ENCODE results near the gene GFER. TPM values are rescaled to one million over a fixed set of nuclear protein-coding genes. Genes with fewer than 3 reads are reported as not detected.

The GFER gene
- total and polyA plus RNA-seq, 9 of the 15 experiments (the other 6 are each of a cell fraction or from before 2014, with no cell fraction given) = 4.3 to 53.7 (median 19.8) TPM

DNA sequence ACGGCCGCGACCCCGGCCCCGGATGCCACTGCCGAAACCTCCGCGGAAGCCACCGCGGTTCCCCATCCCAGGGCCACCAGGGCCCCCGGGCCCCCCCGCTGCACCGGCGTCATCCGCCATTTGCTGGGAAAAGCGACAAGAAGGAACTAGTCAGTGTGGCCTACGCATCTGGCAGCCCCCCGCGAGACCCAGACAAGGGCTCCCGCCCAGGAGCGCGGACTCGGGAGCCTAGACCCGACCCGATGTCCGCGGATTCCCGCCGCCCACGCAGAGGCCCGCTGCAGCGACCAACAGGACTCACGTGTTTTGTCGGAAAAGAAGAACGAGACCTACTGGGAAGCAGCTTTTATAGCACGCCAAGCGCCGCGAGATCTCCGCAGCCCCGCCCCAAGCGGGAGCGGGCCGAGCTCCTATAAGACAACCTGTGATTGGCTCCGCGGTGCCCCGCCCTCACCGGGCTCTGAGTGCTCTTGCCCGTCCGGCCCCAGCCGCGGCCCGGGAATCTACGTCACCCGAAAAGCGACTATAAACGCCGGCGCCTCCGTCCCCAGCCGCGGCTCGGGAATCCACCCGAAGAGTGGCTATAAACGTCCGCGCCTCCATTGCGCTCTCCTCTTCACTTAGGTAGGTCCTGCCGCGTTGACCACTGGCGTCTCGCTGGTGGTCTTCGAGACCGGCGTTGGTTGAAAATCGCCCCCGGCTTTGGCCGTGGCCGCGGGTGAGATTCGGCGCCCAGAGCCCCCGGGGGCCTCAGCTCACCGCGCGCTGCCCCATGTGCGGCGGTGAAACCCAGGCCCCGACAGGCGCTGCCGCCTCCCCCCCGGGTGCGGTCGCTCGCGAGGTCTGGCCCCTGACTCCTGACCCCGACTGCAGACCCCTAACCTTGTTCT is 19.2 kb upstream of the GFER start, which contains the start of gene RPS2 (continued):
- TF ChIP-seq, protein P1, sequence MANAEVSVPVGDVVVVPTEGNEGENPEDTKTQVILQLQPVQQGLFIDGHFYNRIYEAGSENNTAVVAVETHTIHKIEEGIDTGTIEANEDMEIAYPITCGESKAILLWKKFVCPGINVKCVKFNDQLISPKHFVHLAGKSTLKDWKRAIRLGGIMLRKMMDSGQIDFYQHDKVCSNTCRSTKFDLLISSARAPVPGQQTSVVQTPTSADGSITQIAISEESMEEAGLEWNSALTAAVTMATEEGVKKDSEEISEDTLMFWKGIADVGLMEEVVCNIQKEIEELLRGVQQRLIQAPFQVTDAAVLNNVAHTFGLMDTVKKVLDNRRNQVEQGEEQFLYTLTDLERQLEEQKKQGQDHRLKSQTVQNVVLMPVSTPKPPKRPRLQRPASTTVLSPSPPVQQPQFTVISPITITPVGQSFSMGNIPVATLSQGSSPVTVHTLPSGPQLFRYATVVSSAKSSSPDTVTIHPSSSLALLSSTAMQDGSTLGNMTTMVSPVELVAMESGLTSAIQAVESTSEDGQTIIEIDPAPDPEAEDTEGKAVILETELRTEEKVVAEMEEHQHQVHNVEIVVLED (CRISPR knock-in tag; IDR thresholded peaks at IDR 0.05) = 0 out of 2 replicates have a peak, but pooled peaks have one; percentile 2
- TF ChIP-seq MAFF (IDR thresholded peaks at IDR 0.05; ENCODE audit: low read length) (peak; percentile 36; the same call in 1 of the 2 replicates), KLF13 (tag; IDR thresholded peaks at IDR 0.05; ENCODE audit: borderline replicate concordance, low read depth) (peak; percentile 70; the same call in 1 of the 2 replicates), SMARCB1 (IDR thresholded peaks at IDR 0.05; ENCODE audit: insufficient read length, low read depth) (no peak), KLF10 (CRISPR knock-in tag; IDR thresholded peaks at IDR 0.05) (no peak), ZNF12 (CRISPR knock-in tag; IDR thresholded peaks at IDR 0.05) (no peak), TCF7 (IDR thresholded peaks at IDR 0.05; ENCODE audit: borderline replicate concordance) (peak; percentile 55; the same call in 1 of the 2 replicates), MYC (IDR thresholded peaks at IDR 0.05; ENCODE audit: low read depth, low read length) (peak; percentile 99), MYC (CRISPR knock-in tag; IDR thresholded peaks at IDR 0.05; ENCODE audit: borderline replicate concordance, low read depth) (peak; percentile 97; the same call in 1 of the 2 replicates)
- TF ChIP-seq, protein P2, sequence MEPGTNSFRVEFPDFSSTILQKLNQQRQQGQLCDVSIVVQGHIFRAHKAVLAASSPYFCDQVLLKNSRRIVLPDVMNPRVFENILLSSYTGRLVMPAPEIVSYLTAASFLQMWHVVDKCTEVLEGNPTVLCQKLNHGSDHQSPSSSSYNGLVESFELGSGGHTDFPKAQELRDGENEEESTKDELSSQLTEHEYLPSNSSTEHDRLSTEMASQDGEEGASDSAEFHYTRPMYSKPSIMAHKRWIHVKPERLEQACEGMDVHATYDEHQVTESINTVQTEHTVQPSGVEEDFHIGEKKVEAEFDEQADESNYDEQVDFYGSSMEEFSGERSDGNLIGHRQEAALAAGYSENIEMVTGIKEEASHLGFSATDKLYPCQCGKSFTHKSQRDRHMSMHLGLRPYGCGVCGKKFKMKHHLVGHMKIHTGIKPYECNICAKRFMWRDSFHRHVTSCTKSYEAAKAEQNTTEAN (CRISPR knock-in tag; IDR thresholded peaks at IDR 0.05) = no peak
- TF ChIP-seq, protein P3, sequence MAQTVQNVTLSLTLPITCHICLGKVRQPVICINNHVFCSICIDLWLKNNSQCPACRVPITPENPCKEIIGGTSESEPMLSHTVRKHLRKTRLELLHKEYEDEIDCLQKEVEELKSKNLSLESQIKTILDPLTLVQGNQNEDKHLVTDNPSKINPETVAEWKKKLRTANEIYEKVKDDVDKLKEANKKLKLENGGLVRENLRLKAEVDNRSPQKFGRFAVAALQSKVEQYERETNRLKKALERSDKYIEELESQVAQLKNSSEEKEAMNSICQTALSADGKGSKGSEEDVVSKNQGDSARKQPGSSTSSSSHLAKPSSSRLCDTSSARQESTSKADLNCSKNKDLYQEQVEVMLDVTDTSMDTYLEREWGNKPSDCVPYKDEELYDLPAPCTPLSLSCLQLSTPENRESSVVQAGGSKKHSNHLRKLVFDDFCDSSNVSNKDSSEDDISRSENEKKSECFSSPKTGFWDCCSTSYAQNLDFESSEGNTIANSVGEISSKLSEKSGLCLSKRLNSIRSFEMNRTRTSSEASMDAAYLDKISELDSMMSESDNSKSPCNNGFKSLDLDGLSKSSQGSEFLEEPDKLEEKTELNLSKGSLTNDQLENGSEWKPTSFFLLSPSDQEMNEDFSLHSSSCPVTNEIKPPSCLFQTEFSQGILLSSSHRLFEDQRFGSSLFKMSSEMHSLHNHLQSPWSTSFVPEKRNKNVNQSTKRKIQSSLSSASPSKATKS (CRISPR knock-in tag; IDR thresholded peaks at IDR 0.05) = no peak
- TF ChIP-seq, protein P4, sequence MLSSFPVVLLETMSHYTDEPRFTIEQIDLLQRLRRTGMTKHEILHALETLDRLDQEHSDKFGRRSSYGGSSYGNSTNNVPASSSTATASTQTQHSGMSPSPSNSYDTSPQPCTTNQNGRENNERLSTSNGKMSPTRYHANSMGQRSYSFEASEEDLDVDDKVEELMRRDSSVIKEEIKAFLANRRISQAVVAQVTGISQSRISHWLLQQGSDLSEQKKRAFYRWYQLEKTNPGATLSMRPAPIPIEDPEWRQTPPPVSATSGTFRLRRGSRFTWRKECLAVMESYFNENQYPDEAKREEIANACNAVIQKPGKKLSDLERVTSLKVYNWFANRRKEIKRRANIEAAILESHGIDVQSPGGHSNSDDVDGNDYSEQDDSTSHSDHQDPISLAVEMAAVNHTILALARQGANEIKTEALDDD (IDR thresholded peaks at IDR 0.05) = 0 out of 2 replicates have a peak, but pooled peaks have one; percentile 21
- TF ChIP-seq, protein P5, sequence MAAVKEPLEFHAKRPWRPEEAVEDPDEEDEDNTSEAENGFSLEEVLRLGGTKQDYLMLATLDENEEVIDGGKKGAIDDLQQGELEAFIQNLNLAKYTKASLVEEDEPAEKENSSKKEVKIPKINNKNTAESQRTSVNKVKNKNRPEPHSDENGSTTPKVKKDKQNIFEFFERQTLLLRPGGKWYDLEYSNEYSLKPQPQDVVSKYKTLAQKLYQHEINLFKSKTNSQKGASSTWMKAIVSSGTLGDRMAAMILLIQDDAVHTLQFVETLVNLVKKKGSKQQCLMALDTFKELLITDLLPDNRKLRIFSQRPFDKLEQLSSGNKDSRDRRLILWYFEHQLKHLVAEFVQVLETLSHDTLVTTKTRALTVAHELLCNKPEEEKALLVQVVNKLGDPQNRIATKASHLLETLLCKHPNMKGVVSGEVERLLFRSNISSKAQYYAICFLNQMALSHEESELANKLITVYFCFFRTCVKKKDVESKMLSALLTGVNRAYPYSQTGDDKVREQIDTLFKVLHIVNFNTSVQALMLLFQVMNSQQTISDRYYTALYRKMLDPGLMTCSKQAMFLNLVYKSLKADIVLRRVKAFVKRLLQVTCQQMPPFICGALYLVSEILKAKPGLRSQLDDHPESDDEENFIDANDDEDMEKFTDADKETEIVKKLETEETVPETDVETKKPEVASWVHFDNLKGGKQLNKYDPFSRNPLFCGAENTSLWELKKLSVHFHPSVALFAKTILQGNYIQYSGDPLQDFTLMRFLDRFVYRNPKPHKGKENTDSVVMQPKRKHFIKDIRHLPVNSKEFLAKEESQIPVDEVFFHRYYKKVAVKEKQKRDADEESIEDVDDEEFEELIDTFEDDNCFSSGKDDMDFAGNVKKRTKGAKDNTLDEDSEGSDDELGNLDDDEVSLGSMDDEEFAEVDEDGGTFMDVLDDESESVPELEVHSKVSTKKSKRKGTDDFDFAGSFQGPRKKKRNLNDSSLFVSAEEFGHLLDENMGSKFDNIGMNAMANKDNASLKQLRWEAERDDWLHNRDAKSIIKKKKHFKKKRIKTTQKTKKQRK (IDR thresholded peaks at IDR 0.05; ENCODE audit: borderline replicate concordance, low read depth, low read length) = no peak
- TF ChIP-seq, protein P6, sequence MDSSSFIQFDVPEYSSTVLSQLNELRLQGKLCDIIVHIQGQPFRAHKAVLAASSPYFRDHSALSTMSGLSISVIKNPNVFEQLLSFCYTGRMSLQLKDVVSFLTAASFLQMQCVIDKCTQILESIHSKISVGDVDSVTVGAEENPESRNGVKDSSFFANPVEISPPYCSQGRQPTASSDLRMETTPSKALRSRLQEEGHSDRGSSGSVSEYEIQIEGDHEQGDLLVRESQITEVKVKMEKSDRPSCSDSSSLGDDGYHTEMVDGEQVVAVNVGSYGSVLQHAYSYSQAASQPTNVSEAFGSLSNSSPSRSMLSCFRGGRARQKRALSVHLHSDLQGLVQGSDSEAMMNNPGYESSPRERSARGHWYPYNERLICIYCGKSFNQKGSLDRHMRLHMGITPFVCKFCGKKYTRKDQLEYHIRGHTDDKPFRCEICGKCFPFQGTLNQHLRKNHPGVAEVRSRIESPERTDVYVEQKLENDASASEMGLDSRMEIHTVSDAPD (CRISPR knock-in tag; IDR thresholded peaks at IDR 0.05) = no peak
